GM19452 (cell line): Measurements from ENCODE around the gene UGT3A1.
"Not testable (repeated sequence)": the region's sequence is repeated elsewhere in the genome, so short reads cannot be mapped to it uniquely, and the experiment has no call there.

Experiments used
- ATAC-seq: cut with Tn5 transposase; IDR thresholded peaks from one replicate; pipeline ENCODE4 v1.9.1; 2021; ENCODE audit not compliant: unreplicated experiment

Gene UGT3A1

GRCh38 chr5:35990520-35990919 is 670 bp downstream of the UGT3A1 start:
- no peak for ATAC-seq

GRCh38 chr5:35988529-35988928 is 2.7 kb downstream of the UGT3A1 start:
- no peak for ATAC-seq

GRCh38 chr5:35987776-35988175 is 3.4 kb downstream of the UGT3A1 start:
- ATAC-seq: no peak

- no peak for ATAC-seq
These were observed 11.5 kb downstream of the UGT3A1 start for GRCh38 chr5:35979715-35980114.

GRCh38 chr5:35976859-35977258 is 14.3 kb downstream of the UGT3A1 start:
- not testable (repeated sequence) for ATAC-seq

GRCh38 chr5:35974570-35974969 is 16.6 kb downstream of the UGT3A1 start:
- no peak for ATAC-seq

GRCh38 chr5:35971878-35972210 is 19.3 kb downstream of the UGT3A1 start:
- no peak for ATAC-seq

- ATAC-seq: no peak
These were observed 19.9 kb downstream of the UGT3A1 start for GRCh38 chr5:35971186-35971877.

- no peak for ATAC-seq
These were observed 27.8 kb downstream of the UGT3A1 start for GRCh38 chr5:35963381-35963843.

GRCh38 chr5:35960328-35960727 is 30.9 kb downstream of the UGT3A1 start:
- no peak for ATAC-seq

GRCh38 chr5:35956429-35956828 is 34.8 kb downstream of the UGT3A1 start:
- ATAC-seq: no peak

- ATAC-seq: no peak
These were observed 37.0 kb downstream of the UGT3A1 start for GRCh38 chr5:35954175-35954574.

- no peak for ATAC-seq
These were observed 44.1 kb downstream of the UGT3A1 start for GRCh38 chr5:35947085-35947484.

GRCh38 chr5:35939639-35940038 is 51.6 kb downstream of the UGT3A1 start:
- ATAC-seq: no peak

- no peak for ATAC-seq
These were observed 52.5 kb downstream of the UGT3A1 start, which contains the start of gene CAPSL for GRCh38 chr5:35938568-35939227. Gene CAPSL, minus strand, starts transcription at chr5:35938622. Its CDS starts 17,502 bp downstream, at chr5:35921120.

- ATAC-seq: peak; percentile 70
These were observed 64.7 kb downstream of the UGT3A1 start for GRCh38 chr5:35926389-35927051.

- peak; percentile 57 for ATAC-seq
These were observed 66.1 kb downstream of the UGT3A1 start for GRCh38 chr5:35924950-35925722.

GRCh38 chr5:35924122-35924949 is 66.9 kb downstream of the UGT3A1 start:
- no peak for ATAC-seq

- ATAC-seq: no peak
These were observed 68.7 kb downstream of the UGT3A1 start for GRCh38 chr5:35922468-35922867.

GRCh38 chr5:35921930-35922329 is 69.3 kb downstream of the UGT3A1 start:
- no peak for ATAC-seq
